H9 (cell line): ENCODE results near the gene AVPR2. TPM values are rescaled to one million over a fixed set of nuclear protein-coding genes. Genes with fewer than 3 reads are reported as not detected.
A peak's percentile ranks its signal among the peaks of the same experiment; 100 is the strongest.

Experiments
- DNase-seq: peaks from one replicate; pipeline ENCODE4 v3.0.0-alpha.2; 2017
- H2AFZ ChIP-seq: one replicate; pipeline ENCODE4 v1.6.1; 2013; ENCODE audit warnings: mild to moderate bottlenecking, low read length, control low read depth, moderate library complexity
- H2AK5ac ChIP-seq: 2 replicates; pipeline ENCODE4 v1.6.1; 2013; ENCODE audit warnings: low read length, control low read depth, mixed read lengths; ENCODE audit not compliant: insufficient read length
- H2BK120ac ChIP-seq: one replicate; pipeline ENCODE4 v1.6.1; 2013; ENCODE audit warnings: low read depth, mild to moderate bottlenecking, low read length, control low read depth, inconsistent platforms; ENCODE audit not compliant: poor library complexity, severe bottlenecking
- H2BK12ac ChIP-seq: 2 replicates; pipeline ENCODE4 v1.6.1; 2013; ENCODE audit warnings: low read length, control low read depth, mixed read lengths, low read depth; ENCODE audit not compliant: insufficient read length
- H2BK15ac ChIP-seq: 2 replicates; pipeline ENCODE4 v1.6.1; 2013; ENCODE audit warnings: low read depth, low read length, control low read depth
- H2BK20ac ChIP-seq: one replicate; pipeline ENCODE4 v1.6.1; 2013; ENCODE audit warnings: low read depth, mild to moderate bottlenecking, low read length, control low read depth, inconsistent platforms; ENCODE audit not compliant: poor library complexity, severe bottlenecking
- H2BK5ac ChIP-seq: 2 replicates; pipeline ENCODE4 v1.6.1; 2013; ENCODE audit warnings: low read length, control low read depth, mixed read lengths; ENCODE audit not compliant: insufficient read length
- H3K14ac ChIP-seq: 2 replicates; pipeline ENCODE4 v1.6.1; 2013; ENCODE audit warnings: low read length, control low read depth; ENCODE audit not compliant: insufficient read depth
- H3K18ac ChIP-seq: 2 replicates; pipeline ENCODE4 v1.6.1; 2013; ENCODE audit warnings: low read depth, mild to moderate bottlenecking, mixed read lengths, low read length, control low read depth; ENCODE audit not compliant: insufficient read length
- H3K23ac ChIP-seq: 2 replicates; pipeline ENCODE4 v1.6.1; 2013; ENCODE audit warnings: low read length, control low read depth, mixed read lengths, low read depth; ENCODE audit not compliant: insufficient read length
- H3K23me2 ChIP-seq: 2 replicates; pipeline ENCODE4 v1.6.1; 2013; ENCODE audit warnings: low read depth, mild to moderate bottlenecking, mixed read lengths, low read length, control low read depth; ENCODE audit not compliant: insufficient read length, poor library complexity, severe bottlenecking
- H3K27ac ChIP-seq: 2 replicates; pipeline ENCODE4 v1.5.1; 2013; ENCODE audit warnings: low read length, control low read depth, mixed read lengths, low read depth; ENCODE audit not compliant: insufficient read length
- H3K27me3 ChIP-seq: 2 replicates; pipeline ENCODE4 v1.6.1; 2013; ENCODE audit warnings: low read length, control low read depth, inconsistent platforms; ENCODE audit not compliant: insufficient read depth
- H3K4ac ChIP-seq: 2 replicates; pipeline ENCODE4 v1.6.1; 2013; ENCODE audit warnings: low read depth, mild to moderate bottlenecking, control low read depth, inconsistent platforms, low read length, moderate library complexity
- H3K4me1 ChIP-seq: 2 replicates; pipeline ENCODE4 v1.6.1; 2013; ENCODE audit warnings: low read length, control low read depth, inconsistent platforms; ENCODE audit not compliant: insufficient read depth
- H3K4me2 ChIP-seq: 2 replicates; pipeline ENCODE4 v1.6.1; 2013; ENCODE audit warnings: low read length, control low read depth, mixed read lengths; ENCODE audit not compliant: insufficient read length, insufficient read depth
- H3K56ac ChIP-seq: 2 replicates; pipeline ENCODE4 v1.6.1; 2013; ENCODE audit warnings: low read depth, mild to moderate bottlenecking, mixed read lengths, low read length, control low read depth; ENCODE audit not compliant: insufficient read length
- H3K79me1 ChIP-seq: 2 replicates; pipeline ENCODE4 v1.6.1; 2013; ENCODE audit warnings: low read depth, mild to moderate bottlenecking, moderate library complexity, low read length, control low read depth, inconsistent platforms; ENCODE audit not compliant: insufficient read depth, poor library complexity, severe bottlenecking
- H3K79me2 ChIP-seq: 2 replicates; pipeline ENCODE4 v1.6.1; 2013; ENCODE audit warnings: low read length, control low read depth, inconsistent platforms; ENCODE audit not compliant: insufficient read depth
- H3K9ac ChIP-seq: 2 replicates; pipeline ENCODE4 v1.6.1; 2013; ENCODE audit warnings: low read length, control low read depth, mixed read lengths; ENCODE audit not compliant: insufficient read length; ENCODE audit errors: extremely low read depth
- H3K9me3 ChIP-seq: one replicate; pipeline ENCODE4 v1.6.1; 2013; ENCODE audit warnings: low read depth, low read length, inconsistent platforms; ENCODE audit not compliant: control insufficient read depth
- H3T11ph ChIP-seq: one replicate; pipeline ENCODE4 v1.6.1; 2013; ENCODE audit warnings: mild to moderate bottlenecking, low read length, control low read depth, inconsistent platforms
- H4K20me1 ChIP-seq: one replicate; pipeline ENCODE4 v1.6.1; 2013; ENCODE audit not compliant: control insufficient read depth, insufficient read length, insufficient read depth
- H4K5ac ChIP-seq: 2 replicates; pipeline ENCODE4 v1.6.1; 2013; ENCODE audit warnings: low read depth, mild to moderate bottlenecking, mixed read lengths, low read length, control low read depth; ENCODE audit not compliant: insufficient read length
- H4K8ac ChIP-seq: replicated peaks from 2 replicates; pipeline ENCODE4 v1.6.1; 2013; ENCODE audit warnings: low read length, control low read depth, mixed read lengths, low read depth; ENCODE audit not compliant: insufficient read length
- H4K91ac ChIP-seq: 2 replicates; pipeline ENCODE4 v1.6.1; 2013; ENCODE audit warnings: low read depth, mild to moderate bottlenecking, moderate library complexity, mixed read lengths, low read length, control low read depth; ENCODE audit not compliant: insufficient read length
- H3K27ac Mint-ChIP-seq, 3 experiments: 2 replicates in 2 of 3; 3 replicates in 1 of 3; pipeline ENCODE4 v1.8.0; 2020 to 2021; ENCODE audit warnings: mixed read lengths in 3 of 3, mild to moderate bottlenecking in 1 of 3, moderate library complexity in 1 of 3
- H3K27me3 Mint-ChIP-seq: 2 replicates; pipeline ENCODE4 v1.8.0; 2021; ENCODE audit warnings: low read depth, mild to moderate bottlenecking, moderate library complexity, mixed read lengths
- H3K36me3 Mint-ChIP-seq, 3 experiments: 2 replicates in 2 of 3; 3 replicates in 1 of 3; pipeline ENCODE4 v1.8.0; 2020 to 2021; ENCODE audit warnings: low read depth in 3 of 3, mixed read lengths in 3 of 3; ENCODE audit not compliant: insufficient read depth in 1 of 3
- H3K4me1 Mint-ChIP-seq, 2 experiments: 2 replicates each; pipeline ENCODE4 v1.8.0; 2020; ENCODE audit warnings: mixed read lengths in 2 of 2
- H3K4me3 Mint-ChIP-seq, 2 experiments: 2 replicates in 1 of 2; 3 replicates in 1 of 2; pipeline ENCODE4 v1.8.0; 2020 to 2021; ENCODE audit warnings: mild to moderate bottlenecking in 2 of 2, mixed read lengths in 2 of 2, moderate library complexity in 1 of 2
- H3K9me3 Mint-ChIP-seq, 2 experiments: 2 replicates in 1 of 2; 3 replicates in 1 of 2; pipeline ENCODE4 v1.8.0; 2020; ENCODE audit warnings: mild to moderate bottlenecking in 2 of 2, mixed read lengths in 2 of 2, moderate library complexity in 1 of 2
- WGBS: extraction: QIAGEN DNeasy Blood & Tissue Kit; methylation state at CpG from one replicate; pipeline ENCODE4 v1.1.7; 2013; ENCODE audit warnings: missing lambda C conversion rate, low lambda C conversion rate, mixed read lengths; ENCODE audit not compliant: insufficient read length; ENCODE audit errors: extremely low coverage; 5-methylcytosine and 5-hydroxymethylcytosine counted together
- total RNA-seq: library from RNA; stranded (reverse); gene quantifications from 2 replicates; pipeline ENCODE4 v1.2.1, GENCODE V29; 2021
- TF ChIP-seq, protein P1 (sequence below): fragments of 200-600 bp; sonication (generic); conservative IDR thresholded peaks from 3 replicates; pipeline ENCODE4 v1.8.0; 2021; ENCODE audit warnings: antibody characterized with exemption, mild to moderate bottlenecking

The AVPR2 gene
- total RNA-seq, 1 experiment from 2014 or later = not detected

DNA sequence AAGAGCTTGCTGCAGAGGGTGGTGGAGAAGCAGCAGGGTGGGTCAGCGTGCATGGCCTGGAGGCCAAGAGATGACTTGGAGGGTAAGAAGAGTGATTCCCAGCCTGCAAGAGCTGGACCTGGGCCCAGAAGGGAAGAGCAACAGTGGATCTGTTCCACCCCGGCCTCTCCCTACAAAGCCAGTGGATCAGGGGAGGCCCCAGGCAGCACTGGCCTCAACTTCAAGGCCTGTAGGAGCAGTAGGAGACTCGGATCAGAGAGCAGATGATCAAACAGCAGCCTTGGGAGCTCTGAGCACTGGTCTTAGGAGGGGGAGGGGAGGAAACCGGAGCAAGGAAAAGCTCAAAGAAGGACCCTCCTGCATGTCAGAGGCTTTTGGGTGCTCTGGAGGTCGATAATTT, 26.1 kb upstream of the AVPR2 start:
- Histone ChIP-seq H3K18ac (no peak overlapping the region), H2BK15ac (no peak overlapping the region), H3K27ac (no peak overlapping the region), H3K4ac (no peak overlapping the region), H3K14ac (no peak overlapping the region), H4K5ac (no peak overlapping the region), H3T11ph (no peak overlapping the region), H3K9me3 (no peaks in the 10 kb centered on the region), H3K23me2 (peaks cover 3% of the 10 kb centered on the region), H4K20me1 (no peaks in the 10 kb centered on the region), H2AK5ac (no peak overlapping the region), H3K79me2 (no peaks in the 10 kb centered on the region), H2BK20ac (no peak overlapping the region), H2AFZ (no peak overlapping the region), H3K56ac (no peak overlapping the region), H3K23ac (no peak overlapping the region), H4K91ac (no peak overlapping the region), H3K79me1 (no peaks in the 10 kb centered on the region), H3K4me1 (no peaks in the 10 kb centered on the region; the same call in none of the 2 replicates), H2BK12ac (no peak overlapping the region), H2BK120ac (no peak overlapping the region), H3K27me3 (no peaks in the 10 kb centered on the region), H3K9ac (no peak overlapping the region), H4K8ac (no peak overlapping the region), H3K4me2 (peak overlapping the region; percentile 25), H2BK5ac (no peak overlapping the region)
- peaks cover 30 to 55% of the 10 kb centered on the region in 2 experiments for H3K4me1 Mint-ChIP-seq
- WGBS = no CpG with 5 or more reads among the region's 5 CpGs
- peak overlapping the region in 1 of 2 experiments; percentile 38; a peak in 3 of 5 replicates for H3K4me3 Mint-ChIP-seq
- H3K27ac Mint-ChIP-seq = no peak overlapping the region
- H3K27me3 Mint-ChIP-seq = peaks cover 21% of the 10 kb centered on the region
- DNase-seq = no peak
- H3K36me3 Mint-ChIP-seq = peaks cover 6 to 16% (median 6%) of the 10 kb centered on the region in 3 experiments; a peak in 6 of 7 replicates
- H3K9me3 Mint-ChIP-seq = peaks cover 58 to 76% of the 10 kb centered on the region in 2 experiments
- TF ChIP-seq, protein P1, sequence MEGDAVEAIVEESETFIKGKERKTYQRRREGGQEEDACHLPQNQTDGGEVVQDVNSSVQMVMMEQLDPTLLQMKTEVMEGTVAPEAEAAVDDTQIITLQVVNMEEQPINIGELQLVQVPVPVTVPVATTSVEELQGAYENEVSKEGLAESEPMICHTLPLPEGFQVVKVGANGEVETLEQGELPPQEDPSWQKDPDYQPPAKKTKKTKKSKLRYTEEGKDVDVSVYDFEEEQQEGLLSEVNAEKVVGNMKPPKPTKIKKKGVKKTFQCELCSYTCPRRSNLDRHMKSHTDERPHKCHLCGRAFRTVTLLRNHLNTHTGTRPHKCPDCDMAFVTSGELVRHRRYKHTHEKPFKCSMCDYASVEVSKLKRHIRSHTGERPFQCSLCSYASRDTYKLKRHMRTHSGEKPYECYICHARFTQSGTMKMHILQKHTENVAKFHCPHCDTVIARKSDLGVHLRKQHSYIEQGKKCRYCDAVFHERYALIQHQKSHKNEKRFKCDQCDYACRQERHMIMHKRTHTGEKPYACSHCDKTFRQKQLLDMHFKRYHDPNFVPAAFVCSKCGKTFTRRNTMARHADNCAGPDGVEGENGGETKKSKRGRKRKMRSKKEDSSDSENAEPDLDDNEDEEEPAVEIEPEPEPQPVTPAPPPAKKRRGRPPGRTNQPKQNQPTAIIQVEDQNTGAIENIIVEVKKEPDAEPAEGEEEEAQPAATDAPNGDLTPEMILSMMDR = no peak
